SK-N-SH (cell line): ENCODE results near the gene ACD. TPM values are rescaled to one million over a fixed set of nuclear protein-coding genes. Genes with fewer than 3 reads are reported as not detected.

ENCODE experiments used
- CTCF ChIA-PET: fragments of 300-600, 350-600 bp; formaldehyde crosslinking; extraction: SDS; loops from one replicate; lab custom pipeline; 2021; lab: Yijun Ruan, JAX
- POLR2A ChIA-PET: fragments of 350-600 bp; sonication (Branson Sonifier 250); formaldehyde crosslinking; extraction: SDS; loops from one replicate; lab custom pipeline; 2020; ENCODE audit warnings: antibody characterized with exemption, inconsistent platforms; lab: Yijun Ruan, JAX
- DNase-seq: peaks from one replicate; pipeline ENCODE4 v3.0.0; 2012
- H2AFZ ChIP-seq: fragments of 200-600 bp; sonication (generic); 2 replicates; pipeline ENCODE4 v1.8.1; 2016; ENCODE audit warnings: antibody characterized with exemption, mild to moderate bottlenecking, low read depth
- H3F3A ChIP-seq: fragments of 200-600 bp; sonication (generic); replicated peaks from 2 replicates; pipeline ENCODE3; 2016; ENCODE audit warnings: antibody characterized with exemption, mild to moderate bottlenecking; ENCODE audit not compliant: insufficient read depth
- H3K27ac ChIP-seq, 2 experiments: fragments of 200-500 bp in 1 of 2; fragments of 200-600 bp in 1 of 2; sonication (Bioruptor generic) in 1 of 2; sonication (generic), shearing (Covaris generic) in 1 of 2; 2 replicates each; pipeline versions ENCODE4 v1.5.1 to v1.6.1; 2014 to 2016; ENCODE audit warnings: low read depth in 2 of 2, inconsistent platforms in 1 of 2, low read length in 1 of 2, mild to moderate bottlenecking in 1 of 2, mixed read lengths in 1 of 2
- H3K27me3 ChIP-seq: fragments of 200-600 bp; sonication (generic), shearing (Covaris generic); 2 replicates; pipeline ENCODE4 v1.6.1; 2016; ENCODE audit warnings: mixed run types; ENCODE audit not compliant: insufficient read depth
- H3K36me3 ChIP-seq, 2 experiments: fragments of 200-500 bp in 1 of 2; fragments of 200-600 bp in 1 of 2; sonication (Bioruptor generic) in 1 of 2; sonication (generic) in 1 of 2; replicated peaks in 1 of 2; 2 replicates each; pipeline versions ENCODE3 to v1.5.1; 2014 to 2016; ENCODE audit warnings: low read length in 1 of 2, mild to moderate bottlenecking in 1 of 2; ENCODE audit not compliant: insufficient read depth in 2 of 2, control insufficient read depth in 1 of 2
- H3K4me1 ChIP-seq, 2 experiments: fragments of 200-500 bp in 1 of 2; fragments of 200-600 bp in 1 of 2; sonication (Bioruptor generic) in 1 of 2; sonication (generic), shearing (Covaris generic) in 1 of 2; 2 replicates each; pipeline versions ENCODE4 v1.5.1 to v1.6.1; 2014 to 2016; ENCODE audit warnings: low read depth in 1 of 2, low read length in 1 of 2, mixed run types in 1 of 2; ENCODE audit not compliant: insufficient read depth in 2 of 2, control insufficient read depth in 1 of 2
- H3K4me2 ChIP-seq: fragments of 200-600 bp; sonication (generic), shearing (Covaris generic); 2 replicates; pipeline ENCODE4 v1.6.1; 2017; ENCODE audit warnings: mixed run types
- H3K4me3 ChIP-seq, 2 experiments: fragments of 200-500 bp in 1 of 2; fragments of 200-600 bp in 1 of 2; sonication (Bioruptor generic) in 1 of 2; sonication (generic), shearing (Covaris generic) in 1 of 2; 2 replicates each; pipeline versions ENCODE4 v1.5.1 to v1.8.1; 2014 to 2016; ENCODE audit warnings: low read depth in 2 of 2, inconsistent platforms in 1 of 2, low read length in 1 of 2, mild to moderate bottlenecking in 1 of 2, mixed read lengths in 1 of 2, moderate library complexity in 1 of 2
- H3K79me2 ChIP-seq: fragments of 200-600 bp; sonication (generic); 2 replicates; pipeline ENCODE4 v1.8.1; 2017; ENCODE audit warnings: mild to moderate bottlenecking; ENCODE audit not compliant: insufficient read depth
- H3K9ac ChIP-seq: fragments of 200-600 bp; sonication (generic); 2 replicates; pipeline ENCODE4 v1.6.1; 2017; ENCODE audit warnings: mixed run types
- H3K9me2 ChIP-seq: fragments of 200-600 bp; sonication (generic); 2 replicates; pipeline ENCODE4 v1.6.1; 2017; ENCODE audit warnings: mixed run types
- H3K9me3 ChIP-seq: fragments of 200-600 bp; sonication (generic); 2 replicates; pipeline ENCODE4 v1.6.1; 2017; ENCODE audit warnings: mixed run types, mild to moderate bottlenecking, moderate library complexity
- H4K20me1 ChIP-seq: fragments of 200-600 bp; sonication (generic); 2 replicates; pipeline ENCODE4 v1.6.1; 2017; ENCODE audit warnings: mild to moderate bottlenecking, mixed run types; ENCODE audit not compliant: insufficient read depth
- ELF1 ChIP-seq: IDR thresholded peaks from 2 replicates; pipeline ENCODE4 v1.4.0; 2012
- EP300 ChIP-seq, 2 experiments: IDR thresholded peaks; 2 replicates each; pipeline versions ENCODE4 v1.4.0 to v1.6.1; 2012; ENCODE audit warnings: borderline replicate concordance in 1 of 2, low read depth in 1 of 2, low read length in 1 of 2
- EZH2phosphoT487 ChIP-seq: fragments of 200-600 bp; sonication (generic); IDR thresholded peaks from 2 replicates; pipeline ENCODE4 v1.6.1; 2017; ENCODE audit warnings: low read depth, mixed run types, mild to moderate bottlenecking, antibody characterized with exemption, moderate library complexity, borderline replicate concordance
- FOXJ3 ChIP-seq: sonication (generic); formaldehyde crosslinking; IDR thresholded peaks from 2 replicates; pipeline ENCODE4 v1.5.1; 2020; ENCODE audit warnings: mild to moderate bottlenecking, missing genetic modification reagents
- GATA2 ChIP-seq: sonication (generic); formaldehyde crosslinking; IDR thresholded peaks from 2 replicates; pipeline ENCODE4 v1.5.0; 2020; ENCODE audit warnings: mild to moderate bottlenecking, missing genetic modification reagents
- JUND ChIP-seq: IDR thresholded peaks from 2 replicates; pipeline ENCODE4 v1.4.0; 2012
- MEF2A ChIP-seq: IDR thresholded peaks from 2 replicates; pipeline ENCODE4 v1.4.0; 2012; ENCODE audit warnings: low read depth, borderline replicate concordance
- MXI1 ChIP-seq: IDR thresholded peaks from 2 replicates; pipeline ENCODE4 v1.6.1; 2012; ENCODE audit warnings: mild to moderate bottlenecking, low read depth, low read length, improper control_type of control experiment
- NFIC ChIP-seq: IDR thresholded peaks from 2 replicates; pipeline ENCODE4 v1.4.0; 2012; ENCODE audit warnings: borderline replicate concordance
- RAD21 ChIP-seq: IDR thresholded peaks from 2 replicates; pipeline ENCODE4 v1.6.1; 2012; ENCODE audit warnings: mild to moderate bottlenecking, low read length
- RFX5 ChIP-seq: IDR thresholded peaks from 2 replicates; pipeline ENCODE4 v1.6.1; 2012; ENCODE audit warnings: mild to moderate bottlenecking, improper control_type of control experiment, low read length
- YY1 ChIP-seq: IDR thresholded peaks from 2 replicates; pipeline ENCODE4 v1.4.0; 2012; ENCODE audit warnings: low read depth, mild to moderate bottlenecking
- WGBS: methylation state at CpG from one replicate; pipeline ENCODE4 v1.1.6; 2017; ENCODE audit warnings: low lambda C conversion rate; 5-methylcytosine and 5-hydroxymethylcytosine counted together
- polyA plus RNA-seq, 3 experiments: library from polyadenylated mRNA; depleted of rRNA; stranded (reverse); fragments of >200 nt; gene quantifications; 2 replicates each; pipeline ENCODE4 v1.2.3, GENCODE V29; 2012
- TF ChIP-seq, protein P1 (sequence below): IDR thresholded peaks from 2 replicates; pipeline ENCODE4 v1.4.0; 2012; ENCODE audit warnings: low read depth, borderline replicate concordance
- TF ChIP-seq, protein P2 (sequence below): fragments of 200-600 bp; sonication (generic); IDR thresholded peaks from 2 replicates; pipeline ENCODE4 v1.6.1; 2017; ENCODE audit warnings: antibody characterized with exemption, mild to moderate bottlenecking, moderate library complexity

Gene ACD
- polyA plus RNA-seq, 1 of the 3 experiments (the other 2 are of a cell fraction), result 37.8 TPM

- TF ChIP-seq EZH2phosphoT487 (no peak), JUND (no peak), NFIC (no peak), MEF2A (no peak), RAD21 (no peak)
- ChIA-PET POLR2A (no interaction called here), CTCF (interaction anchor here (1.0 kb wide), 1 partner anchor 110 kb away, joined by 3 read pairs; no protein-coding TSS in a partner anchor)
- H3K9me3 ChIP-seq, result no peaks in the 10 kb centered on the region
- peaks cover 8% of the 10 kb centered on the region for H3F3A ChIP-seq
- H3K4me3 ChIP-seq, result no peak overlapping the region
- no peaks in the 10 kb centered on the region for H3K27me3 ChIP-seq
- no peak for DNase-seq
- no peak overlapping the region for H3K27ac ChIP-seq
- peaks cover 0 to 2% of the 10 kb centered on the region in 2 experiments for H3K36me3 ChIP-seq
- H3K4me1 ChIP-seq, result peaks cover 0 to 12% of the 10 kb centered on the region in 2 experiments; a peak in 1 of 4 replicates
- peaks cover 92% of the 10 kb centered on the region for H3K79me2 ChIP-seq
- no peak overlapping the region for H3K9ac ChIP-seq
- peaks cover 19% of the 10 kb centered on the region; the same call in 1 of the 2 replicates for H4K20me1 ChIP-seq
- H2AFZ ChIP-seq, result no peak overlapping the region
- no peaks in the 10 kb centered on the region for H3K9me2 ChIP-seq
- WGBS, result 94% methylated on average over 4 of the region's 4 CpGs
- no peak overlapping the region for H3K4me2 ChIP-seq
Measured at GRCh38 chr16:67707210-67707609, 47.1 kb upstream of the ACD start.

DNA sequence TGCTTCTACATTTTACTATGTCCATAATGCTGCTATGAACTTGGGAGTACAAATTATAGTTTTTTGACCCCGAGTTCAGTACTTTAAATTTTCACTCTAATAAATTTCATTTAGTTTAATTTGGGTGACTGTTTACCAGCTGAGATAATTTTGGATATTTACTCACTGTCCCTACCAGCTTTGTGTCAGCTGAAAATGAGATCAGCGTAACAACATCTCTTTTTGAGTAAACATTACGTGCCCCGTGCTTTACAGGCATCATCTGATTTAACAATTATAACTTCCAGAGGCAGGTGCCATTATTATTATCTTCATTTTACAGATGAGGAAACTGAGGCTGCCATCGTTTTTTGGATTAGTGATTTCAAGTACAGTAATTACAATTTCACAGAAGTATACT lies 44.0 kb upstream of the ACD start:
- ChIA-PET CTCF (interaction anchor here (1.0 to 1.5 kb wide), 4 partner anchors 9 to 183 kb away, joined by 4 to 5 read pairs (median 4); no protein-coding TSS in a partner anchor), POLR2A (no interaction called here)
- Histone ChIP-seq H3K4me2 (no peak overlapping the region), H3K27me3 (no peaks in the 10 kb centered on the region), H3K4me1 (peaks cover 0 to 12% of the 10 kb centered on the region in 2 experiments; a peak in 1 of 4 replicates), H2AFZ (no peak overlapping the region), H3F3A (peaks cover 4% of the 10 kb centered on the region), H4K20me1 (0 out of 2 replicates have a peak, but pooled peaks cover 10% of the 10 kb centered on the region), H3K9me3 (peaks cover 5% of the 10 kb centered on the region; the same call in 1 of the 2 replicates), H3K79me2 (peaks cover 93% of the 10 kb centered on the region), H3K9me2 (no peaks in the 10 kb centered on the region), H3K4me3 (no peak overlapping the region), H3K36me3 (peaks cover 0 to 8% of the 10 kb centered on the region in 2 experiments), H3K9ac (no peak overlapping the region), H3K27ac (no peak overlapping the region)
- TF ChIP-seq RFX5 (no peak), YY1 (no peak), ELF1 (no peak), FOXJ3 (CRISPR knock-in tag) (no peak), MXI1 (no peak), NFIC (no peak), EP300 (IDR thresholded peaks at IDR 0.05; ENCODE audit: borderline replicate concordance in 1 of 2, low read depth in 1 of 2, low read length in 1 of 2) (no peak), GATA2 (CRISPR knock-in tag) (no peak)
- TF ChIP-seq, protein P1, sequence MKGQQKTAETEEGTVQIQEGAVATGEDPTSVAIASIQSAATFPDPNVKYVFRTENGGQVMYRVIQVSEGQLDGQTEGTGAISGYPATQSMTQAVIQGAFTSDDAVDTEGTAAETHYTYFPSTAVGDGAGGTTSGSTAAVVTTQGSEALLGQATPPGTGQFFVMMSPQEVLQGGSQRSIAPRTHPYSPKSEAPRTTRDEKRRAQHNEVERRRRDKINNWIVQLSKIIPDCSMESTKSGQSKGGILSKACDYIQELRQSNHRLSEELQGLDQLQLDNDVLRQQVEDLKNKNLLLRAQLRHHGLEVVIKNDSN, result no peak
- TF ChIP-seq, protein P2, sequence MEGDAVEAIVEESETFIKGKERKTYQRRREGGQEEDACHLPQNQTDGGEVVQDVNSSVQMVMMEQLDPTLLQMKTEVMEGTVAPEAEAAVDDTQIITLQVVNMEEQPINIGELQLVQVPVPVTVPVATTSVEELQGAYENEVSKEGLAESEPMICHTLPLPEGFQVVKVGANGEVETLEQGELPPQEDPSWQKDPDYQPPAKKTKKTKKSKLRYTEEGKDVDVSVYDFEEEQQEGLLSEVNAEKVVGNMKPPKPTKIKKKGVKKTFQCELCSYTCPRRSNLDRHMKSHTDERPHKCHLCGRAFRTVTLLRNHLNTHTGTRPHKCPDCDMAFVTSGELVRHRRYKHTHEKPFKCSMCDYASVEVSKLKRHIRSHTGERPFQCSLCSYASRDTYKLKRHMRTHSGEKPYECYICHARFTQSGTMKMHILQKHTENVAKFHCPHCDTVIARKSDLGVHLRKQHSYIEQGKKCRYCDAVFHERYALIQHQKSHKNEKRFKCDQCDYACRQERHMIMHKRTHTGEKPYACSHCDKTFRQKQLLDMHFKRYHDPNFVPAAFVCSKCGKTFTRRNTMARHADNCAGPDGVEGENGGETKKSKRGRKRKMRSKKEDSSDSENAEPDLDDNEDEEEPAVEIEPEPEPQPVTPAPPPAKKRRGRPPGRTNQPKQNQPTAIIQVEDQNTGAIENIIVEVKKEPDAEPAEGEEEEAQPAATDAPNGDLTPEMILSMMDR, result no peak
- no peak for DNase-seq
- 94% methylated on average over 5 of the region's 5 CpGs for WGBS
